ENCODE measurements around the gene FNDC4. TPM values are rescaled to one million over a fixed set of nuclear protein-coding genes. Genes with fewer than 3 reads are reported as not detected.
A peak's percentile ranks its signal among the peaks of the same experiment; 100 is the strongest.

Gene FNDC4
- total RNA-seq, 1 experiment from 2014 or later, result 14.1 TPM

GRCh38 chr2:27441958-27442919 is 52.8 kb downstream of the FNDC4 start, which contains the start of gene KRTCAP3 (continued):
- peak; percentile 55; the same call in 1 of the 2 replicates for TF ChIP-seq HMGXB4 (CRISPR knock-in tag; IDR thresholded peaks at IDR 0.05)
- no peak for TF ChIP-seq PRDM15 (CRISPR knock-in tag; IDR thresholded peaks at IDR 0.05)
- TF ChIP-seq AFF4 (CRISPR knock-in tag; IDR thresholded peaks at IDR 0.05; ENCODE audit: borderline replicate concordance), result no peak; the same call in 1 of the 2 replicates
- TF ChIP-seq KAT7 (CRISPR knock-in tag; IDR thresholded peaks at IDR 0.05; ENCODE audit: borderline replicate concordance), result peak; percentile 66; the same call in 1 of the 2 replicates
- TF ChIP-seq MXD4 (CRISPR knock-in tag; IDR thresholded peaks at IDR 0.05; ENCODE audit: borderline replicate concordance), result no peak
- TF ChIP-seq NFE2L1 (CRISPR knock-in tag; IDR thresholded peaks at IDR 0.05), result no peak
- TF ChIP-seq ZNF423 (CRISPR knock-in tag; IDR thresholded peaks at IDR 0.05), result peak; percentile 74
- no peak for TF ChIP-seq JAZF1 (CRISPR knock-in tag; IDR thresholded peaks at IDR 0.05)
- no peak for TF ChIP-seq NR3C1 (CRISPR knock-in tag; conservative IDR thresholded peaks at IDR 0.05; ENCODE audit: low read depth)
- peak; percentile 93 for TF ChIP-seq SMAD3 (CRISPR knock-in tag; IDR thresholded peaks at IDR 0.05; ENCODE audit: borderline replicate concordance)
- TF ChIP-seq USF2 (CRISPR knock-in tag; IDR thresholded peaks at IDR 0.05), result peak; percentile 81
- 0 out of 2 replicates have a peak, but pooled peaks have one; percentile 21 for TF ChIP-seq PRRX2 (CRISPR knock-in tag; IDR thresholded peaks at IDR 0.05)
- TF ChIP-seq ZNF512 (CRISPR knock-in tag; IDR thresholded peaks at IDR 0.05; ENCODE audit: borderline replicate concordance), result 0 out of 2 replicates have a peak, but pooled peaks have one; percentile 61
- TF ChIP-seq E2F4 (CRISPR knock-in tag; IDR thresholded peaks at IDR 0.05; ENCODE audit: borderline replicate concordance, low read depth), result no peak
- TF ChIP-seq ZNF425 (CRISPR knock-in tag; conservative IDR thresholded peaks at IDR 0.05), result no peak
- peak; percentile 82; the same call in 1 of the 2 replicates for TF ChIP-seq ESRRA (CRISPR knock-in tag; IDR thresholded peaks at IDR 0.05; ENCODE audit: borderline replicate concordance)
- no peak for TF ChIP-seq ZNF671 (CRISPR knock-in tag; IDR thresholded peaks at IDR 0.05)
- no peak for TF ChIP-seq SMAD4 (CRISPR knock-in tag; IDR thresholded peaks at IDR 0.05)

Measured in WTC11 (cell line).